Neutrophil (primary cell): ENCODE results near the gene TRAF6.

Experiments used
- H3K27ac ChIP-seq: fragments of 200-600 bp; sonication (generic); 2 replicates; pipeline ENCODE4 v1.5.1; 2016; ENCODE audit warnings: mild to moderate bottlenecking, moderate library complexity
- H3K27me3 ChIP-seq: fragments of 200-600 bp; sonication (generic); 2 replicates; pipeline ENCODE4 v1.6.0; 2016; ENCODE audit warnings: mild to moderate bottlenecking
- H3K36me3 ChIP-seq: fragments of 200-600 bp; sonication (generic); 2 replicates; pipeline ENCODE4 v1.5.1; 2017
- H3K4me1 ChIP-seq, 2 experiments: fragments of 200-600 bp in 1 of 2; sonication (generic) in 1 of 2; 1 replicate in 1 of 2; 2 replicates in 1 of 2; pipeline versions ENCODE4 v1.5.1 to v1.6.1; 2013 to 2016; ENCODE audit warnings: low read depth in 1 of 2, low read length in 1 of 2, mild to moderate bottlenecking in 1 of 2, moderate library complexity in 1 of 2; ENCODE audit not compliant: control insufficient read depth in 1 of 2, insufficient read depth in 1 of 2
- H3K4me3 ChIP-seq, 2 experiments: fragments of 200-600 bp in 1 of 2; sonication (generic) in 1 of 2; 1 replicate in 1 of 2; 2 replicates in 1 of 2; pipeline ENCODE4 v1.5.1; 2013 to 2016; ENCODE audit warnings: low read depth in 1 of 2, low read length in 1 of 2, mild to moderate bottlenecking in 1 of 2, moderate library complexity in 1 of 2
- H3K9me3 ChIP-seq: fragments of 200-600 bp; sonication (generic); 2 replicates; pipeline ENCODE4 v1.5.1; 2016
- TF ChIP-seq, protein P1 (sequence below): fragments of 200-600 bp; sonication (generic); IDR thresholded peaks from 2 replicates; pipeline ENCODE4 v1.5.1; 2016; ENCODE audit warnings: antibody characterized with exemption

Gene TRAF6

DNA sequence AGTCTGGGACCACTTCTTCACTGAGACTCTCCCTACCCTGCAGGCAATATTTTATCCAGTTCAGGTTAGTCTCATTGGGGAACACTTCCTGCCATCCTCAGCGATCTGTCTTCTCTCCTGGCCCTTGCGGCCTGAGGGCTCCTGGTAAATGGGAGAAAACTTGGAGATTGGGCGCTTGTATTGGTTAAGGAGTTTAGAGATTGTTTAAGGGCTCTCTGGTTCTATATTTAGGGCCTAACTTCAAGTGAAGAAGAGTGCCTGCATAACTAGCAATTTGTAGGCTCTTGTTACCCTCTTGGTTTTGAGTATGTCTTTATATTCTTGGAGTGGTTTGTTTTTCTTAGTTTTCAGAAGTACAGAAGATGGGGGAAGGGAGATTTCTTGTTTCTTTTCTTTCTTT is 72.7 kb downstream of the TRAF6 start:
- Histone ChIP-seq H3K27ac (no peak overlapping the region), H3K36me3 (no peaks in the 10 kb centered on the region), H3K4me1 (no peaks in the 10 kb centered on the region), H3K4me3 (no peak overlapping the region), H3K9me3 (no peaks in the 10 kb centered on the region), H3K27me3 (no peaks in the 10 kb centered on the region)
- TF ChIP-seq, protein P1, sequence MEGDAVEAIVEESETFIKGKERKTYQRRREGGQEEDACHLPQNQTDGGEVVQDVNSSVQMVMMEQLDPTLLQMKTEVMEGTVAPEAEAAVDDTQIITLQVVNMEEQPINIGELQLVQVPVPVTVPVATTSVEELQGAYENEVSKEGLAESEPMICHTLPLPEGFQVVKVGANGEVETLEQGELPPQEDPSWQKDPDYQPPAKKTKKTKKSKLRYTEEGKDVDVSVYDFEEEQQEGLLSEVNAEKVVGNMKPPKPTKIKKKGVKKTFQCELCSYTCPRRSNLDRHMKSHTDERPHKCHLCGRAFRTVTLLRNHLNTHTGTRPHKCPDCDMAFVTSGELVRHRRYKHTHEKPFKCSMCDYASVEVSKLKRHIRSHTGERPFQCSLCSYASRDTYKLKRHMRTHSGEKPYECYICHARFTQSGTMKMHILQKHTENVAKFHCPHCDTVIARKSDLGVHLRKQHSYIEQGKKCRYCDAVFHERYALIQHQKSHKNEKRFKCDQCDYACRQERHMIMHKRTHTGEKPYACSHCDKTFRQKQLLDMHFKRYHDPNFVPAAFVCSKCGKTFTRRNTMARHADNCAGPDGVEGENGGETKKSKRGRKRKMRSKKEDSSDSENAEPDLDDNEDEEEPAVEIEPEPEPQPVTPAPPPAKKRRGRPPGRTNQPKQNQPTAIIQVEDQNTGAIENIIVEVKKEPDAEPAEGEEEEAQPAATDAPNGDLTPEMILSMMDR = no peak
